PC-3 (cell line): Measurements from ENCODE around the gene JPT2.

Experiments
- EZH2phosphoT487 ChIP-seq: fragments of 300-600 bp; sonication (generic); IDR thresholded peaks from 2 replicates; pipeline ENCODE4 v1.6.1; 2018; ENCODE audit warnings: mild to moderate bottlenecking, antibody characterized with exemption, low read length, borderline replicate concordance
- TF ChIP-seq, protein P1 (sequence below): fragments of 300-600 bp; sonication (generic); conservative IDR thresholded peaks from 2 replicates; pipeline ENCODE4 v1.5.1; 2017; ENCODE audit warnings: antibody characterized with exemption, low read depth, mild to moderate bottlenecking, low read length

GRCh38 chr16:1741553-1742165 is 63.6 kb downstream of the JPT2 start:
- TF ChIP-seq, protein P1, sequence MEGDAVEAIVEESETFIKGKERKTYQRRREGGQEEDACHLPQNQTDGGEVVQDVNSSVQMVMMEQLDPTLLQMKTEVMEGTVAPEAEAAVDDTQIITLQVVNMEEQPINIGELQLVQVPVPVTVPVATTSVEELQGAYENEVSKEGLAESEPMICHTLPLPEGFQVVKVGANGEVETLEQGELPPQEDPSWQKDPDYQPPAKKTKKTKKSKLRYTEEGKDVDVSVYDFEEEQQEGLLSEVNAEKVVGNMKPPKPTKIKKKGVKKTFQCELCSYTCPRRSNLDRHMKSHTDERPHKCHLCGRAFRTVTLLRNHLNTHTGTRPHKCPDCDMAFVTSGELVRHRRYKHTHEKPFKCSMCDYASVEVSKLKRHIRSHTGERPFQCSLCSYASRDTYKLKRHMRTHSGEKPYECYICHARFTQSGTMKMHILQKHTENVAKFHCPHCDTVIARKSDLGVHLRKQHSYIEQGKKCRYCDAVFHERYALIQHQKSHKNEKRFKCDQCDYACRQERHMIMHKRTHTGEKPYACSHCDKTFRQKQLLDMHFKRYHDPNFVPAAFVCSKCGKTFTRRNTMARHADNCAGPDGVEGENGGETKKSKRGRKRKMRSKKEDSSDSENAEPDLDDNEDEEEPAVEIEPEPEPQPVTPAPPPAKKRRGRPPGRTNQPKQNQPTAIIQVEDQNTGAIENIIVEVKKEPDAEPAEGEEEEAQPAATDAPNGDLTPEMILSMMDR = no peak
- no peak for TF ChIP-seq EZH2phosphoT487
